Transverse colon (tissue), 4 donors: Measurements from ENCODE around the gene NHERF1. TPM values are rescaled to one million over a fixed set of nuclear protein-coding genes. Genes with fewer than 3 reads are reported as not detected.
A peak's percentile ranks its signal among the peaks of the same experiment; 100 is the strongest.

ENCODE experiments used
- DNase-seq: peaks from one replicate; pipeline ENCODE4 v3.0.0-alpha.2; 2019
- H3K27ac ChIP-seq, 4 donors: fragments of 200-600 bp; sonication (generic); 2 replicates each; pipeline ENCODE4 v1.5.1; 2016 to 2018; ENCODE audit warnings: inconsistent platforms in 4 of 4
- H3K27me3 ChIP-seq: fragments of 200-600 bp; sonication (generic); 2 replicates; pipeline ENCODE4 v1.5.1; 2017; ENCODE audit warnings: inconsistent platforms
- H3K36me3 ChIP-seq, 4 donors: fragments of 200-600 bp; sonication (generic); 2 replicates each; pipeline ENCODE4 v1.5.1; 2017 to 2019; ENCODE audit warnings: inconsistent platforms in 4 of 4
- H3K4me1 ChIP-seq, 4 donors: fragments of 200-600 bp; sonication (generic); 2 replicates each; pipeline ENCODE4 v1.5.1; 2017 to 2020; ENCODE audit warnings: inconsistent platforms in 4 of 4
- H3K4me3 ChIP-seq, 4 donors: fragments of 200-600 bp; sonication (generic); 1 replicate in 1 of 4; 2 replicates in 3 of 4; pipeline versions ENCODE4 v1.5.1 to v1.6.1; 2017 to 2019; ENCODE audit warnings: inconsistent platforms in 4 of 4
- H3K9me3 ChIP-seq, 2 donors: fragments of 200-600 bp; sonication (generic); 2 replicates each; pipeline ENCODE4 v1.5.1; 2017 to 2019; ENCODE audit warnings: inconsistent platforms in 2 of 2
- CTCF ChIP-seq, 5 experiments: fragments of 200-600 bp in 3 of 5; fragments of 450-650 bp in 2 of 5; sonication (generic) in 3 of 5; IDR thresholded peaks; 1 replicate in 2 of 5; 2 replicates in 3 of 5; pipeline ENCODE4 v1.5.1; 2016 to 2017; ENCODE audit warnings: antibody characterized with exemption in 5 of 5, inconsistent platforms in 3 of 5, mild to moderate bottlenecking in 2 of 5, moderate library complexity in 1 of 5
- EP300 ChIP-seq: sonication (generic); formaldehyde crosslinking; IDR thresholded peaks from one replicate; pipeline ENCODE4 v1.6.1; 2017; ENCODE audit warnings: antibody characterized with exemption, low read depth
- POLR2A ChIP-seq: fragments of 450-650 bp; IDR thresholded peaks from one replicate; pipeline ENCODE4 v1.6.1; 2016; ENCODE audit warnings: antibody characterized with exemption, mild to moderate bottlenecking, moderate library complexity
- POLR2AphosphoS5 ChIP-seq, 3 donors: sonication (generic); formaldehyde crosslinking; IDR thresholded peaks; one replicate each; pipeline ENCODE4 v1.6.1; 2016; ENCODE audit warnings: antibody characterized with exemption in 3 of 3
- WGBS, 2 donors: methylation state at CpG; one replicate each; pipeline ENCODE4 v1.1.5; 2018; ENCODE audit warnings: low coverage in 1 of 2; 5-methylcytosine and 5-hydroxymethylcytosine counted together
- in situ Hi-C, 4 donors: fragments of 200-750 bp; cut with MboI; loops; one replicate each; pipeline versions ENCODE4 v1.15.0 to v1.15.1; 2017; ENCODE audit warnings: low sequenced_read_pairs in 3 of 4, low pct_ligation_motif_present in 1 of 4, low pct_unique_long_range_greater_than_20kb in 1 of 4
- intact Hi-C: fragments of 100-400 bp; cut with DNase I; formaldehyde crosslinking; loops from one replicate; pipeline ENCODE4 v1.15.1; 2023; ENCODE audit warnings: low total_unique reads
- total RNA-seq, 4 donors: library from RNA; depleted of rRNA; stranded (reverse); fragments of >200 nt; gene quantifications; one replicate each; pipeline ENCODE4 v1.1.0, GENCODE V29; 2016

NHERF1 gene
- total RNA-seq, 4 donors from 2014 or later, result 118 to 463 (median 233) TPM

- in situ Hi-C loops (no loop called here), intact Hi-C loops (no loop called here)
- WGBS, 2 donors, result 72 to 75% methylated on average over 5 to 6 of the region's 6 CpGs
- Histone ChIP-seq H3K27ac (no peak overlapping the region), H3K27me3 (no peaks in the 10 kb centered on the region), H3K4me1 (peaks cover 10 to 35% (median 17%) of the 10 kb centered on the region in 4 donors), H3K9me3 (no peaks in the 10 kb centered on the region), H3K36me3 (peaks cover 0 to 4% (median 0%) of the 10 kb centered on the region in 4 donors), H3K4me3 (no peak overlapping the region)
- DNase-seq, result no peak
- TF ChIP-seq CTCF (IDR thresholded peaks at IDR 0.05) (no peak), POLR2AphosphoS5 (IDR thresholded peaks at IDR 0.05) (no peak), EP300 (no peak), POLR2A (no peak)
Observed at GRCh38 chr17:74777901-74778515, 29.6 kb downstream of the NHERF1 start.

- H3K27me3 ChIP-seq, result no peaks in the 10 kb centered on the region
- intact Hi-C loops, result no loop called here
- peak overlapping the region in 1 of 4 donors; percentile 56 for H3K27ac ChIP-seq
- in situ Hi-C loops, result no loop called here
- H3K9me3 ChIP-seq, result no peaks in the 10 kb centered on the region
- DNase-seq, result no peak
- 59 to 71% methylated on average over 1 to 5 of the region's 5 CpGs for WGBS, 2 donors
- H3K4me3 ChIP-seq, result no peak overlapping the region
- peaks cover 10 to 35% (median 17%) of the 10 kb centered on the region in 4 donors for H3K4me1 ChIP-seq
- H3K36me3 ChIP-seq, result no peaks in the 10 kb centered on the region
- TF ChIP-seq EP300 (no peak), POLR2A (no peak), CTCF (IDR thresholded peaks at IDR 0.05) (no peak), POLR2AphosphoS5 (IDR thresholded peaks at IDR 0.05) (no peak)
Observed at GRCh38 chr17:74778960-74779359, 30.5 kb downstream of the NHERF1 start.

- TF ChIP-seq CTCF (IDR thresholded peaks at IDR 0.05) (no peak), POLR2A (no peak), EP300 (no peak), POLR2AphosphoS5 (IDR thresholded peaks at IDR 0.05) (no peak)
- no peak for DNase-seq
- peak overlapping the region; percentile 38 to 65 (median 50) for H3K27ac ChIP-seq
- WGBS, 2 donors, result 86 to 90% methylated on average over 4 to 8 of the region's 8 CpGs
- no peak overlapping the region for H3K4me3 ChIP-seq
- in situ Hi-C loops (no loop called here), intact Hi-C loops (no loop called here)
- no peaks in the 10 kb centered on the region for H3K36me3 ChIP-seq
- H3K9me3 ChIP-seq, result no peaks in the 10 kb centered on the region
- H3K4me1 ChIP-seq, result peaks cover 10 to 35% (median 17%) of the 10 kb centered on the region in 4 donors
- H3K27me3 ChIP-seq, result no peaks in the 10 kb centered on the region
Observed at GRCh38 chr17:74779501-74779900, 31.1 kb downstream of the NHERF1 start.

GRCh38 chr17:74779948-74780400, 31.5 kb downstream of the NHERF1 start:
- in situ Hi-C loops, result no loop called here
- Histone ChIP-seq H3K27ac (peak overlapping the region; percentile 38 to 65 (median 50)), H3K27me3 (no peaks in the 10 kb centered on the region), H3K9me3 (no peaks in the 10 kb centered on the region), H3K4me1 (peaks cover 10 to 31% (median 15%) of the 10 kb centered on the region in 4 donors), H3K4me3 (no peak overlapping the region), H3K36me3 (no peaks in the 10 kb centered on the region)
- DNase-seq, result peak; percentile 61
- no peak for TF ChIP-seq EP300
- peak in 2 of 3 donors; percentile 15 for TF ChIP-seq POLR2AphosphoS5 (IDR thresholded peaks at IDR 0.05)
- no peak for TF ChIP-seq POLR2A
- no peak for TF ChIP-seq CTCF (IDR thresholded peaks at IDR 0.05)
- intact Hi-C loops, result no loop called here
- 70% methylated on average over 4 to 11 of the region's 11 CpGs for WGBS, 2 donors
